OCI-LY1 (cell line): ENCODE results near the gene OR4D1.

ENCODE experiments used
- EZH2 ChIP-seq: fragments of 200-600 bp; sonication (generic), shearing (Covaris generic); IDR thresholded peaks from 2 replicates; pipeline ENCODE4 v1.8.0; 2017; ENCODE audit warnings: borderline replicate concordance, mixed run types, mild to moderate bottlenecking, antibody characterized with exemption, low read length, moderate library complexity, mixed read lengths
- TF ChIP-seq, protein P1 (sequence below): fragments of 200-600 bp; sonication (generic), shearing (Covaris generic); IDR thresholded peaks from 2 replicates; pipeline ENCODE4 v1.5.1; 2017; ENCODE audit warnings: mild to moderate bottlenecking, antibody characterized with exemption, low read length, moderate library complexity, mixed read lengths

DNA sequence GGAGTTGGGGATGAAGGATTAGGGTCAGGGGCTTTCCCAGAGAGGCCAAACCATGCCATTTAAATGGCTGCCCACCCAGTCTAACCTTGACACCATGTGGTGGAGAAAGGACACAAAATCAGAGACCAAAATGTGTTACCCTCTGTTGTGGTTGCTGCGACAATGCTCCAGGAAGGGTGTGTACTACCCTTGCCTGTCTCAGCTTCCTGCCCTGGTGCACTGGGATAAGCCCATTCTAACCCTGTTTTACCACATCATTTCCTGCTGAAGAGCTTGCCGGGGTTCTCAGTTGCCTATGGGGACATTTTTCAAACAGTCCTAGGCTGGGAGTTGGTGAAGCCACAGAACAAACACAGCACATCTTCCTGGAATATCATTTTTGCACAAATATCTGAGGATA is 4.9 kb downstream of the OR4D1 start:
- TF ChIP-seq EZH2, result no peak
- TF ChIP-seq, protein P1, sequence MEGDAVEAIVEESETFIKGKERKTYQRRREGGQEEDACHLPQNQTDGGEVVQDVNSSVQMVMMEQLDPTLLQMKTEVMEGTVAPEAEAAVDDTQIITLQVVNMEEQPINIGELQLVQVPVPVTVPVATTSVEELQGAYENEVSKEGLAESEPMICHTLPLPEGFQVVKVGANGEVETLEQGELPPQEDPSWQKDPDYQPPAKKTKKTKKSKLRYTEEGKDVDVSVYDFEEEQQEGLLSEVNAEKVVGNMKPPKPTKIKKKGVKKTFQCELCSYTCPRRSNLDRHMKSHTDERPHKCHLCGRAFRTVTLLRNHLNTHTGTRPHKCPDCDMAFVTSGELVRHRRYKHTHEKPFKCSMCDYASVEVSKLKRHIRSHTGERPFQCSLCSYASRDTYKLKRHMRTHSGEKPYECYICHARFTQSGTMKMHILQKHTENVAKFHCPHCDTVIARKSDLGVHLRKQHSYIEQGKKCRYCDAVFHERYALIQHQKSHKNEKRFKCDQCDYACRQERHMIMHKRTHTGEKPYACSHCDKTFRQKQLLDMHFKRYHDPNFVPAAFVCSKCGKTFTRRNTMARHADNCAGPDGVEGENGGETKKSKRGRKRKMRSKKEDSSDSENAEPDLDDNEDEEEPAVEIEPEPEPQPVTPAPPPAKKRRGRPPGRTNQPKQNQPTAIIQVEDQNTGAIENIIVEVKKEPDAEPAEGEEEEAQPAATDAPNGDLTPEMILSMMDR, result no peak
